Large intestine (tissue), 3 donors: Measurements from ENCODE around the gene LCK. TPM values are rescaled to one million over a fixed set of nuclear protein-coding genes. Genes with fewer than 3 reads are reported as not detected.
"Not testable (repeated sequence)": the region's sequence is repeated elsewhere in the genome, so short reads cannot be mapped to it uniquely, and the experiment has no call there.

Experiments used
- DNase-seq, 2 donors: peaks; one replicate each; pipeline versions ENCODE4 v3.0.0 to v3.0.0-alpha.2; 2013
- H3K27ac ChIP-seq: one replicate; pipeline ENCODE4 v1.5.1; 2013; ENCODE audit warnings: low read length
- H3K27me3 ChIP-seq: 2 replicates; pipeline ENCODE4 v1.6.1; 2013; ENCODE audit warnings: low read length; ENCODE audit not compliant: control insufficient read depth, insufficient read depth
- H3K36me3 ChIP-seq: 2 replicates; pipeline ENCODE4 v1.6.1; 2013; ENCODE audit warnings: low read length; ENCODE audit not compliant: control insufficient read depth, insufficient read depth
- H3K4me1 ChIP-seq: one replicate; pipeline ENCODE4 v1.6.1; 2013; ENCODE audit warnings: low read length; ENCODE audit not compliant: control insufficient read depth, insufficient read depth
- H3K4me3 ChIP-seq: one replicate; pipeline ENCODE4 v1.5.1; 2013; ENCODE audit warnings: low read length
- H3K9me3 ChIP-seq: one replicate; pipeline ENCODE4 v1.6.1; 2013; ENCODE audit warnings: mild to moderate bottlenecking, low read depth, low read length, moderate library complexity; ENCODE audit not compliant: control insufficient read depth
- WGBS: methylation state at CpG from one replicate; pipeline ENCODE4 v1.1.5; 2013; ENCODE audit warnings: low lambda C conversion rate; ENCODE audit not compliant: insufficient coverage; 5-methylcytosine and 5-hydroxymethylcytosine counted together
- polyA plus RNA-seq: library from polyadenylated mRNA; unstranded; fragments of 120-200 nt; gene quantifications from one replicate; pipeline ENCODE4 v1.2.1, GENCODE V29; 2013

The LCK gene
- polyA plus RNA-seq, 1 donor = 4.2 TPM

DNA sequence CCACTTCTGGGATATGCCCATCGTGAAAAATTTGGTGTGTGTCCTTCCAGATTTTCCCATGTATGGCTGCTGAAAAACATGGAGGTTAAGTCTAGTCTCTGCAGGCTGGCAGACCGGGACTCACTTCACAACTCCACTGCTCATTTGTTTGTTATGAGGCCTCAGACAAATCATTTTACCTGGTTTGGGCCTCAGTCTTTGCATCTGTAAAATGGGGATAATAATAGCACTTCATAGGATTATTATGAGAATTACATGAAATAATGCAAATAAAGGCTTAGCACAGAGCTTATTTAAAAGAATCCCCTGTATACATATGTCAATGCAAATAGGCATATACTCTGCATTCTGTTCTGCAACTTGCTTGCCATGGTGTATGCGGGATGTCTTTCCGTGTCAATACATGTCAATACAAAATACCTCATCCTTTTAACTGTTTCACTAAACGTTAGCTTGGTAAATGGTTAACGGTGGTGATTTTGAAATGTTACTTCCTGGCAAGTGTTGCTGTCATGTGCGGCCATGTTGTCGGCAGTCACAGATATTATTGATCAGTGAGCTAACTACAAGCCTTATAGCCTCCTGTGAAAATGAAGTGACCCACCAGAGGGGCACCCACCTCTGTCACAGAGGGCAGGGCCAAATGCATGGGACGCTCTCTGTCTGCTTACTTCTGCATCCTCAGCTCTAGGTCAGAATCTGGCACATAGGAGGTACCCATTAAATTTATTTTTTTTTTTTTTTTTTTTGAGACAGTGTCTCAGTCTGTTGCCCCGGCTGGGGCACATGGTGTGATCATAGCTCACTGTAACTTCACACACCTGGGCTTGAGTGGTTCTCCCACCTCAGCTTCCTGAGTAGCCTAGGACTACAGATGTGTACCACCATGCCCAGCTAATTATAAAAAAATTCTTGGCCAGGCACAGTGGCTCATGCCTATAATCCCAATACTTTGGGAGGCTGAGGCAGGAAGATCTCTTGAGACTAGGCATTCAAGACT lies 4.3 kb downstream of the LCK start:
- H3K27ac ChIP-seq = no peak overlapping the region
- no peaks in the 10 kb centered on the region for H3K36me3 ChIP-seq
- no peak overlapping the region for H3K4me3 ChIP-seq
- WGBS = no CpG with 5 or more reads among the region's 10 CpGs
- H3K4me1 ChIP-seq = peaks cover 8% of the 10 kb centered on the region
- no peaks in the 10 kb centered on the region for H3K9me3 ChIP-seq
- no peaks in the 10 kb centered on the region for H3K27me3 ChIP-seq
- peak in 1 of 2 donors; percentile 0 for DNase-seq

DNA sequence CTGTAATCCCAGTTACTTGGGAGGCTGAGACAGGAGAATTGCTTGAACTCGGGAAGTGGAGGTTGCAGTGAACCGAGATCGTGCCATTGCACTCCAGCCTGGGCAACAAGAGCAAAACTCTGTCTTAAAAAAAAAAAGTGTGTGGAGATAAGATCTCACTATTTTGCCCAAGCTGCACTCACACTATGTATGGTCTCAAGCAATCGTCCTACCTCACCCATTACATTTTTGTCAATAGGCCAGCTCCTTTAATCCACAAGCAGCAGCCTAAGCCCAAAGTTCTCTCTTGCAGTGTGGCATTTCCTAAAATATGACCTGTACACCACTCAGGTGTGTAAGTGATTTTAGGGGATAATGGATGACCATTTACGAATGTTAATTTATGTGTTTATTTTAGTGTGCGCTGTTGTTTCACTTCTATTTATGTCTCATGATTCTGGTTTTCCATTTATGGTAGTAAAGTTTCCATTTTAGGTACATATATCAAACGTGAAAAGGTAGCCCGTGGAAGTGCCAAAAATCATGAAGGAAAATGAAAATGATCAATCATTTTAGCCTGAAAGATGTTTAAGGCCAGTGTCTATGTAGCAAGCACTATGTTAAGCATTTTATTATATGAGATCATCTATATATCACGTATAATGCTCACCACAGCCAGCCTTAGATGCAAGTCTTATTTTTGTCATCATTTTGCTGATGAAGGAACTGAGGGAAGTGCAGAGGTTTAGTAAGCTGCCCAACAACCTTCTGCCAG lies 5.6 kb downstream of the LCK start:
- Histone ChIP-seq H3K4me1 (no peaks in the 10 kb centered on the region), H3K36me3 (no peaks in the 10 kb centered on the region), H3K4me3 (no peak overlapping the region), H3K27me3 (no peaks in the 10 kb centered on the region), H3K27ac (no peak overlapping the region), H3K9me3 (no peaks in the 10 kb centered on the region)
- DNase-seq = no peak
- 88% methylated on average over 5 of the region's 9 CpGs for WGBS

DNA sequence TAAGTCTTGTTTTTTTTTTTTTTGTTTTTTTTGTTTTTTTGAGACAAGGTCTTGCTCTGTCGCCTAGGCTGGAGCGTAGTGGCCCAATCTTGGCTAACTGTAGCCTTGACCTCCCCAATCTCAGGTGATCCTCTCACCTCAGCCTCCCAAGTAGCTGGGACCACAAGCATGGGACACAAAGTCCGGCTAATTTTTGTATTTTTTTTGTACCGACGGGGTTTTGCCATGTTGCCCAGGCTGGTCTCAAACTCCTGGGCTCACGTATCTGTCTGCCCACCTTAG lies 6.1 kb downstream of the LCK start:
- no peak overlapping the region for H3K27ac ChIP-seq

DNA sequence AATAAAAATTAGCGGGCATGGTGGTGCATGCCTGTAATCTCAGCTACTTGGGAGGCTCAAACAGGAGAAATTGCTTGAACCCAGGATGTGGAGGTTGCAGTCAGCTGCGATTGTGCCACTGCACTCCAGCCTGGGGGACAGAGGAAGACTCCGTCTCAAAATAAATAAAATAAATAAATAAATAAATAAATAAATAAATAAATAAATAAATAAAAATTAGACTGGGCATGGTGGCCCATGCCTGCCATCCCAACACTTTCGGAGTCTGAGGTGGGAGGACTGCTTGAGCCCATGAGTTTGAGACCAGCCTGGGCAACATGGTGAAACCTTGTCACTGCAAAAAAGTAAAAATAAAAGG lies 12.2 kb downstream of the LCK start:
- DNase-seq, H3K4me3 ChIP-seq, H3K27ac ChIP-seq, H3K4me1 ChIP-seq, H3K9me3 ChIP-seq, H3K36me3 ChIP-seq, H3K27me3 ChIP-seq: not testable (repeated sequence)
- 100% methylated on average over 2 of the region's 4 CpGs for WGBS

More for the DNA sequence above, 6.1 kb downstream of the LCK start:
- WGBS = no CpG with 5 or more reads among the region's 6 CpGs
- no peaks in the 10 kb centered on the region for H3K4me1 ChIP-seq
- no peaks in the 10 kb centered on the region for H3K36me3 ChIP-seq
- H3K9me3 ChIP-seq = no peaks in the 10 kb centered on the region
- no peak overlapping the region for H3K4me3 ChIP-seq
- H3K27me3 ChIP-seq = no peaks in the 10 kb centered on the region
- DNase-seq = no peak

DNA sequence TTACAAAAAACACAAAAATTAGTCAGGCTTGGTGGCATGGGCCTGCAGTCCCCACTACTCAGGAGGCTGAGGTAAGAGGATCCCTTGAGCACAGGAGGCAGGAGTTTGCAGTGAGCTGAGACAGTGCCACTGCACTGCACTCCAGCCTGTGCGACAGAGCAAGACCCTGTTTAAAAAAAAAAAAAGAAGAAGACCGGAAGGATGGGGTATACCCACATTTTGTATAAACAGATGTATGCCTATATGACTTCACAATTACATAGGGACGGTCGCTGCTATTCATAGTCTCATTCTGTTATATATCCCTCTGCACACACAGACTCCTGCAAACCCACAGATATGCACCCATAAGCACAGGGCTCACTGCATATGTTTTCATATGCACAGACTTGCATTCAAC lies 12.7 kb downstream of the LCK start:
- H3K4me1 ChIP-seq = no peaks in the 10 kb centered on the region
- H3K27me3 ChIP-seq = no peaks in the 10 kb centered on the region
- H3K9me3 ChIP-seq = no peaks in the 10 kb centered on the region
- DNase-seq = no peak
- no peaks in the 10 kb centered on the region for H3K36me3 ChIP-seq
- H3K27ac ChIP-seq = no peak overlapping the region
- H3K4me3 ChIP-seq = no peak overlapping the region
- WGBS = no CpG with 5 or more reads among the region's 4 CpGs

DNA sequence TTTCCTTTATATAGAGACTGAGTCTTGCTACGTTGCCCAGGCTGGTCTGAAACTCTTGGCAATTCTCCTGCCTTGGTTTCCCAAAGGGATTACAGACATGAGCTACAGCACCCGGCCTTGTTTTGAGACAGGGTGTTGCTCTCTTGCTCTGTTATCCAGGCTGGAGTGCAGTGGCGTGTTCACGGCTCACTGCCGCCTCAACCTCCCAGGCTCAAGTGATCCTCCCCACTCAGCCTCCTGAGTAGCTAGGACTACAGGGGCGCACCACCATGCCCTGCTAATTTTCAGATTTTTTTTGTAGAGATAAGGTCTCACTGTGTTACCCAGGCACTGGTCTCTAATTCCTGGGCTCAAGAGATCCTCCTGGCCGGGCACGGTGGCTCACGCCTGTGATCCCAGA lies 14.8 kb downstream of the LCK start:
- no peaks in the 10 kb centered on the region for H3K36me3 ChIP-seq
- H3K4me1 ChIP-seq = no peaks in the 10 kb centered on the region
- no peaks in the 10 kb centered on the region for H3K27me3 ChIP-seq
- no peak overlapping the region for H3K27ac ChIP-seq
- H3K9me3 ChIP-seq = no peaks in the 10 kb centered on the region
- DNase-seq = no peak
- H3K4me3 ChIP-seq = no peak overlapping the region
- no CpG with 5 or more reads among the region's 9 CpGs for WGBS

DNA sequence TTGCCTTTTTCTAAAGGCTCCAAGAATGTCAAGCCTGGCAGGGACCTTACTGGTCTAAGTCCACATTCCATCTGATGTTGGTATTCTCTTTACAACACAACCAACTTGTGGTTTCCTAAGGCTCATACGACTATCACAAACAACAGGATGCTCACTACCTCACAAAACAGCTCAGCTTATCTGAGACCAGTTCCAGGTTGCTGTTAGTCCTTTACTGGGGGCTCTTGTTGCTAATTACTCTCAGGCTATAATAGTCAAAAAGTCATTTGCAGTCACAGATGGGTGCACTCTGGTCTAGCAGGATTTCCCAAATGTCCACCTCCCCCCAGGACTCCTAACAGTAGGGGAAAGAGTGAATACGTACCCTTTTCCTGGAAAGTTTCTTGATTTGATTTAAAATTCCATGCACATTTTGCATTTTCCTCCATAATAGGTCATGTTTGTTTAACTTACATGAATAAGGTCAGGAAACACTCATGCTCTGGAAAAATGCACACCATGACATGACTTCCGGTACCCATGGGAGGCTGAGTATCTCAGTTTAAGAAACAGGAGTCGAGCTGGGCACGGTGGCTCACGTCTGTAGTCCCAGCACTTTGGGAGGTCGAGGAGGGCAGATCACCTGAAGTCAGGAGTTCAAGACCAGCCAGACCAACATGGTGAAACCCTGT lies 16.0 kb downstream of the LCK start:
- Histone ChIP-seq H3K9me3 (no peaks in the 10 kb centered on the region), H3K27ac (no peak overlapping the region), H3K36me3 (no peaks in the 10 kb centered on the region), H3K4me3 (no peak overlapping the region), H3K4me1 (no peaks in the 10 kb centered on the region), H3K27me3 (no peaks in the 10 kb centered on the region)
- DNase-seq = peak in 1 of 2 donors; percentile 39
- WGBS = no CpG with 5 or more reads among the region's 7 CpGs

DNA sequence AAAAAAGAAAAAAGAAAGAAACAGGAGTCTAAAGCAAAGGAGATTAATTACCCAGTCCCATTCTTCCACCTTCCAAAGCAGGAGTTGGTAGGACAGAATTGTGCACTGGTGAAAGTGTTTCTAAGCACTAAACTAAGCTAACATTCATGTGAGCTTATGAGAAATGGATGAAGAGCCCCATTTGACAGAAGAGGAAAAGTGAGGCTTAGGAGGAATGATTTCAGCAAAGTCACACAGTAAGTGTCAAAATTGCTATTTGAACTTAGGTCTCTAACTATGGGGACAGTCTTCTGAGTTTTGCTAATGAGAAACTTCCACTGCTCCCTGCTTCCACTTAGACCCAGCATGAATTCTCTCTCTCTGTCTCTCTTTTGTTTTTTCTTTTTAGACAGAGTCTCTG lies 18.7 kb downstream of the LCK start:
- Histone ChIP-seq H3K27ac (no peak overlapping the region), H3K27me3 (peaks cover 13% of the 10 kb centered on the region), H3K36me3 (no peaks in the 10 kb centered on the region), H3K4me1 (no peaks in the 10 kb centered on the region), H3K9me3 (no peaks in the 10 kb centered on the region), H3K4me3 (no peak overlapping the region)
- DNase-seq = no peak

DNA sequence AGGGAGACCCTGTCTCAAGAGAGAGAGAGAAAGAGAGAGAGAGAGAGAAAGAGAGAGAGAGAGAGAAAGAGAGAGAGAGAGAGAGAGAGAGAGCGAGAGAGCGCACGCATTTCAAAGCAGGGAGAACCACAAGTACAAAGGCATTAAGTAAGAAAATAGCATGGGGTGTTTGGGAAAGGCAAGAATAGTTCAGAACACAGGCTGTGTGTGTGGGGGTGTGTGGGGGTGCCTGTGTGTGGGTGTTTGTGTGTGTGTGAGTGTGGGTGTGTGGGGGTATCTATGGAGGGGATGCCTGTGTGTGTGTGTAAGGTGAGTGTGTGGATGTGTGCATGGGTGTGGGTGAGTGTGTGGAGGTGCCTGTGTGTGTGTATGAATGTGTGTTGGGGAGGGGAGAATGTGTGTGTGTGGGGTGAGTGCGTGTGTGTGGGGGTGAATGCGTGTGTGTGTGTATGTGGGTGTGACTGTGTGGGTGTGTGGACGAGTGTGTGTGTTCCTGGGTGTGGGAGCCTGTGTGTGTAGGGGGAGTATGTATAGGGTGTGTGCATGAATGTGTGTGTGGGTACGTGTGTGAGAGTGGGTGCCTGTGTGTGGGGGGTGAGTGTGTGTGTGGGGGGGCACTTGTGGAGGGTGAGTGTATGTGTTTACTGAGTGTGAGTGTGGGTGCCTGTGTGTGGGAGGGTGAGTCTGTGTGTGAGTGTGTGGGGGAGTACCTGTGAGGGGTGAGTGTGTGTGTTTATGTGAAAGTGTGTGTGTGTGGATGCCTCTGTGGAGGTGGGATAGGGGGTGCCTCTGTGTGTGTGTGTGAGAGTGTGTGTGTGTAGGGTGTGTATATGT lies 21.7 kb downstream of the LCK start:
- no peak for DNase-seq
- Histone ChIP-seq H3K9me3 (peaks cover 2% of the 10 kb centered on the region), H3K27ac (no peak overlapping the region), H3K27me3 (peaks cover 38% of the 10 kb centered on the region), H3K4me1 (no peaks in the 10 kb centered on the region), H3K4me3 (no peak overlapping the region), H3K36me3 (no peaks in the 10 kb centered on the region)
- no CpG with 5 or more reads among the region's 7 CpGs for WGBS
